Measurements from ENCODE around the gene RGS10. TPM values are rescaled to one million over a fixed set of nuclear protein-coding genes. Genes with fewer than 3 reads are reported as not detected.

RGS10 gene
- total RNA-seq, 6 experiments from 2014 or later = 52.6 to 76.4 (median 71.3) TPM

- Mint-ChIP-seq H3K36me3 (ENCODE audit: low read depth) (peaks cover 16% of the 10 kb centered on the region), H3K9me3 (no peaks in the 10 kb centered on the region), H3K4me3 (no peak overlapping the region), H3K4me1 (ENCODE audit: low read depth) (peaks cover 2% of the 10 kb centered on the region; the same call in 1 of the 2 replicates), H3K27me3 (ENCODE audit: insufficient read depth) (peaks cover 2% of the 10 kb centered on the region; the same call in 1 of the 2 replicates), H3K27ac (no peak overlapping the region)
- no peak for DNase-seq
- TF ChIP-seq CTCF (IDR thresholded peaks at IDR 0.05) = no peak
Observed at GRCh38 chr10:119505131-119505551, 37.4 kb downstream of the RGS10 start.

DNA sequence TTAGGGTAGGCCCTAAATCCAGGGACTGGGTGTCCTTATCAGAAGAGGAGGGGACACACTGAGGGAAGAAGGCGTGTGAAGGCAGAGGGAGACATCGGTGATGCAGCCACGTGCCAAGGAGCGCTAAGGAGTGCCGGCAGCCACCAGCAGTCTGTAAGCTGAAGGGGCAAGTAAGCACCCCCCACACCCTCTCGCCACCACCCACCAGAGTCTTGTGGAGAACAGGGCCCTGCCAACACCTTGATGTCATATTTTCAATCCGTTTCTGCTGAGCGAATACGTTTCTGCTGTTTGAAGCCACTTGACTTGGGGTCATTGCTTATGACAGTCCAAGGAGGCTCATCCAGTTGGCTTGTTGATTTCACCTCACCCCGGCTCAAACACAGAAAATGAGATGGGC, 37.9 kb downstream of the RGS10 start:
- no peak overlapping the region for H3K4me3 Mint-ChIP-seq

GRCh38 chr10:119503821-119504220, 38.7 kb downstream of the RGS10 start:
- Mint-ChIP-seq H3K27ac (no peak overlapping the region), H3K4me3 (no peak overlapping the region), H3K4me1 (ENCODE audit: low read depth) (peaks cover 6% of the 10 kb centered on the region; the same call in 1 of the 2 replicates), H3K27me3 (ENCODE audit: insufficient read depth) (peaks cover 2% of the 10 kb centered on the region; the same call in 1 of the 2 replicates), H3K9me3 (no peaks in the 10 kb centered on the region), H3K36me3 (ENCODE audit: low read depth) (peaks cover 17% of the 10 kb centered on the region)
- DNase-seq = no peak
- TF ChIP-seq CTCF (IDR thresholded peaks at IDR 0.05) = no peak

More for the DNA sequence above, 37.9 kb downstream of the RGS10 start:
- TF ChIP-seq CTCF (IDR thresholded peaks at IDR 0.05) = no peak
- Mint-ChIP-seq H3K36me3 (ENCODE audit: low read depth) (peaks cover 14% of the 10 kb centered on the region), H3K9me3 (no peaks in the 10 kb centered on the region), H3K4me1 (ENCODE audit: low read depth) (peaks cover 2% of the 10 kb centered on the region; the same call in 1 of the 2 replicates), H3K27ac (no peak overlapping the region), H3K27me3 (ENCODE audit: insufficient read depth) (peaks cover 2% of the 10 kb centered on the region; the same call in 1 of the 2 replicates)
- DNase-seq = no peak

- H3K4me1 Mint-ChIP-seq (ENCODE audit: low read depth) = peaks cover 6% of the 10 kb centered on the region; the same call in 1 of the 2 replicates
- no peak for DNase-seq
- peaks cover 12% of the 10 kb centered on the region for H3K36me3 Mint-ChIP-seq (ENCODE audit: low read depth)
- TF ChIP-seq CTCF (IDR thresholded peaks at IDR 0.05) = no peak
- no peak overlapping the region for H3K4me3 Mint-ChIP-seq
- H3K27me3 Mint-ChIP-seq (ENCODE audit: insufficient read depth) = peaks cover 4% of the 10 kb centered on the region
- H3K9me3 Mint-ChIP-seq = no peaks in the 10 kb centered on the region
- no peak overlapping the region for H3K27ac Mint-ChIP-seq
Observed at GRCh38 chr10:119502618-119503155, 39.8 kb downstream of the RGS10 start.

- no peak overlapping the region for H3K27ac Mint-ChIP-seq
- H3K9me3 Mint-ChIP-seq = no peaks in the 10 kb centered on the region
- TF ChIP-seq CTCF (IDR thresholded peaks at IDR 0.05) = no peak
- H3K36me3 Mint-ChIP-seq (ENCODE audit: low read depth) = peaks cover 12% of the 10 kb centered on the region
- no peak overlapping the region for H3K4me3 Mint-ChIP-seq
- DNase-seq = no peak
- H3K27me3 Mint-ChIP-seq (ENCODE audit: insufficient read depth) = peaks cover 4% of the 10 kb centered on the region
- peaks cover 6% of the 10 kb centered on the region; the same call in 1 of the 2 replicates for H3K4me1 Mint-ChIP-seq (ENCODE audit: low read depth)
Observed at GRCh38 chr10:119502209-119502608, 40.3 kb downstream of the RGS10 start.
